Vagina (tissue), 2 donors: ENCODE data around the gene ETV2. TPM values are rescaled to one million over a fixed set of nuclear protein-coding genes. Genes with fewer than 3 reads are reported as not detected.
A peak's percentile ranks its signal among the peaks of the same experiment; 100 is the strongest.

Experiments
- DNase-seq, 2 donors: peaks; one replicate each; pipeline ENCODE4 v3.0.0-alpha.2; 2017; ENCODE audit errors: extremely low spot score in 2 of 2
- H3K27ac ChIP-seq: fragments of 200-600 bp; sonication (generic); one replicate; pipeline ENCODE4 v1.5.1; 2019
- H3K27me3 ChIP-seq: fragments of 200-600 bp; sonication (generic); one replicate; pipeline ENCODE4 v1.5.1; 2019
- H3K36me3 ChIP-seq, 2 donors: fragments of 200-600 bp; sonication (generic); one replicate each; pipeline ENCODE4 v1.5.1; 2017 to 2019
- H3K4me1 ChIP-seq: fragments of 200-600 bp; sonication (generic); one replicate; pipeline ENCODE4 v1.5.1; 2019
- H3K4me3 ChIP-seq, 2 donors: fragments of 200-600 bp; sonication (generic); 1 replicate in 1 of 2; 2 replicates in 1 of 2; pipeline ENCODE4 v1.5.1; 2016 to 2019
- H3K9me3 ChIP-seq: fragments of 200-600 bp; sonication (generic); one replicate; pipeline ENCODE4 v1.5.1; 2019
- POLR2A ChIP-seq, 2 donors: fragments of 450-650 bp; IDR thresholded peaks; one replicate each; pipeline ENCODE4 v1.6.1; 2017; ENCODE audit warnings: antibody characterized with exemption in 2 of 2, mild to moderate bottlenecking in 2 of 2, moderate library complexity in 2 of 2
- POLR2AphosphoS5 ChIP-seq, 2 donors: sonication (generic); formaldehyde crosslinking; IDR thresholded peaks; one replicate each; pipeline ENCODE4 v1.9.0; 2017; ENCODE audit warnings: antibody characterized with exemption in 2 of 2, mild to moderate bottlenecking in 2 of 2, low read depth in 1 of 2; ENCODE audit not compliant: insufficient read depth in 1 of 2
- intact Hi-C: fragments of 100-400 bp; cut with DNase I; formaldehyde crosslinking; loops from one replicate; pipeline ENCODE4 v1.15.1; 2023
- total RNA-seq: library from RNA; depleted of rRNA; stranded (reverse); fragments of >200 nt; gene quantifications from one replicate; pipeline ENCODE4 v1.2.3, GENCODE V29; 2016
- TF ChIP-seq, protein P1 (sequence below), 3 experiments: fragments of 450-650 bp in 2 of 3; fragments of 200-600 bp in 1 of 3; sonication (generic) in 1 of 3; IDR thresholded peaks; one replicate each; pipeline ENCODE4 v1.5.1; 2017 to 2019; ENCODE audit warnings: antibody characterized with exemption in 3 of 3, mild to moderate bottlenecking in 2 of 3, moderate library complexity in 2 of 3

ETV2 gene
- total RNA-seq, 1 donor from 2014 or later = not detected

DNA sequence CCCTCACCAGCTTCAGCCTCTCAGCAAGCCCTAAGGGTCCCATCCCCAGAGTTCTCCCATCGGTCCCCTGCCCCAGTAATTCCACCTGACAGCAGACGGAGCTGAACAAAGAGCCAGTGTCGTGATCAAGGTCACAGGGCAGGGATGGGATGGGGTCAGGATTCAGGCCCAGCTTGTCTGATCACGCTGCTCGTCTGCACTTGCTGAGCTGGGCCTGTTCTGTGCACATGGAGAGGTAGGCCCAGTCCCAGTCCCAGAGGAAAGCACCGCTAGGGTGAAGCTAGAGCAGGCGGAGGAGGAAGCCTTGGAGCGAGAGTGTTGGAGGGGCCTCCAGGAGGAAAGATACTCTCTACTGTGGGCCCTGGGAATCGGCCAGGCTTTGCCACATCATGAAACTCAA is 19.8 kb upstream of the ETV2 start:
- no peak overlapping the region for H3K4me3 ChIP-seq

DNA sequence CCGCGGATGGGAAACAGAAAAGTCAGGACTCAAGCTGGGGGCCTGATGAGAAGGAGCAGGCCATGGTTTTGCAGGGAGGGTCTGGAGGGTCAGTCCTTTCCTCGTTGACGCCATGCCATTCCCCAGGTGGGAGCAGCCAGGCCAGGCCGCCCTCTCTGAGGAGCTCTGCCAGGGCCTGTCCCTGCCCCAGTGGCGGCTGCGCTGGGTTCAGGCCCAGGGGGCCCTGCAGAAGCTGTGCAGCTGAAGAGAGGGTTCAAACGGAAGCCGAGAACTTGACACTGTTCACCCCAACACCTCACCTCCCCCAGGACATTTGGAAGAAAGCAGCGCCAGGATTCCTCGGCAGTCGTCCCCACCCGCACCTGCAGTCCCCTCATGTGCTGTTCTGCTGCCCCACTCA is 18.8 kb upstream of the ETV2 start:
- H3K4me3 ChIP-seq = no peak overlapping the region
- no peak for DNase-seq
- TF ChIP-seq POLR2AphosphoS5 (IDR thresholded peaks at IDR 0.05; ENCODE audit: insufficient read depth in 1 of 2, low read depth in 1 of 2) (no peak), POLR2A (IDR thresholded peaks at IDR 0.05) (no peak)
- TF ChIP-seq, protein P1, sequence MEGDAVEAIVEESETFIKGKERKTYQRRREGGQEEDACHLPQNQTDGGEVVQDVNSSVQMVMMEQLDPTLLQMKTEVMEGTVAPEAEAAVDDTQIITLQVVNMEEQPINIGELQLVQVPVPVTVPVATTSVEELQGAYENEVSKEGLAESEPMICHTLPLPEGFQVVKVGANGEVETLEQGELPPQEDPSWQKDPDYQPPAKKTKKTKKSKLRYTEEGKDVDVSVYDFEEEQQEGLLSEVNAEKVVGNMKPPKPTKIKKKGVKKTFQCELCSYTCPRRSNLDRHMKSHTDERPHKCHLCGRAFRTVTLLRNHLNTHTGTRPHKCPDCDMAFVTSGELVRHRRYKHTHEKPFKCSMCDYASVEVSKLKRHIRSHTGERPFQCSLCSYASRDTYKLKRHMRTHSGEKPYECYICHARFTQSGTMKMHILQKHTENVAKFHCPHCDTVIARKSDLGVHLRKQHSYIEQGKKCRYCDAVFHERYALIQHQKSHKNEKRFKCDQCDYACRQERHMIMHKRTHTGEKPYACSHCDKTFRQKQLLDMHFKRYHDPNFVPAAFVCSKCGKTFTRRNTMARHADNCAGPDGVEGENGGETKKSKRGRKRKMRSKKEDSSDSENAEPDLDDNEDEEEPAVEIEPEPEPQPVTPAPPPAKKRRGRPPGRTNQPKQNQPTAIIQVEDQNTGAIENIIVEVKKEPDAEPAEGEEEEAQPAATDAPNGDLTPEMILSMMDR (IDR thresholded peaks at IDR 0.05) = no peak
- H3K36me3 ChIP-seq = peaks cover 0 to 7% of the 10 kb centered on the region in 2 donors
- H3K4me1 ChIP-seq = peaks cover under 1% of the 10 kb centered on the region
- H3K27ac ChIP-seq = no peak overlapping the region
- intact Hi-C loops = no loop called here
- H3K9me3 ChIP-seq = no peaks in the 10 kb centered on the region
- H3K27me3 ChIP-seq = no peaks in the 10 kb centered on the region

More for the DNA sequence above, 19.8 kb upstream of the ETV2 start:
- TF ChIP-seq POLR2AphosphoS5 (IDR thresholded peaks at IDR 0.05; ENCODE audit: insufficient read depth in 1 of 2, low read depth in 1 of 2) (no peak), POLR2A (IDR thresholded peaks at IDR 0.05) (no peak)
- TF ChIP-seq, protein P1 (IDR thresholded peaks at IDR 0.05) = no peak
- Histone ChIP-seq H3K4me1 (no peaks in the 10 kb centered on the region), H3K27ac (no peak overlapping the region), H3K27me3 (no peaks in the 10 kb centered on the region), H3K36me3 (peaks cover 0 to 7% of the 10 kb centered on the region in 2 donors), H3K9me3 (no peaks in the 10 kb centered on the region)
- DNase-seq = no peak
- intact Hi-C loops = no loop called here

DNA sequence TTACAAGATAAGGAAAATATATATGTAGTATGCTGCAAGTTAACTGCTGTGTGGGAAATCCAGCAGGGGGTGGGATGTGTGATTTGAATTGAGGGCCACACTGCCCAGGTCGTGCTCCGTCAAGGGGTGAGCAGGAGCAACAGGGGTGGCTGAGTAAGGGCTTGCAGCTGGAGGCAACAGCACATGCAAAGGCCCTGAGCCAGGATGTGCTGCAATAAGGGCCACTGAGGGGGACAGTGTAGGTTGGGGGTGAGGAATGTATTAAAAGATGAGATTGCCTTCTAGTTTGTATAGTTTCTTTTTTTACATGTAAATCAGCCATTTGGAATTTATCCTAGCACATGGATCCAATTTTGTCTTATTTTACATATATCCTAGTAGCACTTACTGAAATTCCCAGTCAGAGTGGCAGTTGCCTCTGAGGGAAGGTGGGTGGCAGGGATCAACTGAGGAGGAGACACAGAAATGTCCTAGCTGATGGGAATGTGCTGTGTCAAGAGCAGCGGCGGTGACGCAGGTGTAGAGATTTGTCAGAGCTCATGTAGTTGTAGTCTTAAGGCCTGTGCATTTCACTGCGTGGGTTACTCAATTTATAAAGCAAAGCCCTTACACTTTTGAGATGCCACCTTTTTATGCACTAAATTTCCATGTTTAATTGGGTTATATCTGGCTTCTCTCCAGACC is 18.1 kb upstream of the ETV2 start:
- TF ChIP-seq POLR2A (IDR thresholded peaks at IDR 0.05) (no peak), POLR2AphosphoS5 (IDR thresholded peaks at IDR 0.05; ENCODE audit: insufficient read depth in 1 of 2, low read depth in 1 of 2) (no peak)
- TF ChIP-seq, protein P1 (IDR thresholded peaks at IDR 0.05) = no peak
- Histone ChIP-seq H3K4me3 (no peak overlapping the region), H3K9me3 (no peaks in the 10 kb centered on the region), H3K27ac (no peak overlapping the region), H3K4me1 (peaks cover 5% of the 10 kb centered on the region), H3K36me3 (peaks cover 0 to 7% of the 10 kb centered on the region in 2 donors), H3K27me3 (no peaks in the 10 kb centered on the region)
- no peak for DNase-seq
- intact Hi-C loops = no loop called here

DNA sequence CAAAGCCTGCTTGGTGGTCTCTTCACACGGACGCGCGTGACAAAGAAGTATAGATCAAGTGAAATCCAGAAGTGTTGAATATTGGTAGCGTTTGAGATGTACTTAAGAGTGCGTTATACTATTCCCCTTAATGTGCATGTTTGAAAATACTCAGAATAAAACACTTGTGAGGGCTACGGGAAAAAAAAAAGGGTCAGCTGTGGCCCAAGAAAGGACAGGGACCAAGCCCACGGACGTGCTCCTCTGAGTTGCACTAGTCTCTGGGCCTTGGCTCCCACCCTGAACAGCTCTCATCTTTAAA is 13.3 kb upstream of the ETV2 start:
- no peak for DNase-seq
- peak overlapping the region; percentile 88 for H3K27ac ChIP-seq
- intact Hi-C loops = no loop called here
- H3K27me3 ChIP-seq = no peaks in the 10 kb centered on the region
- TF ChIP-seq, protein P1 (IDR thresholded peaks at IDR 0.05) = no peak
- TF ChIP-seq POLR2AphosphoS5 (IDR thresholded peaks at IDR 0.05; ENCODE audit: insufficient read depth in 1 of 2, low read depth in 1 of 2) (no peak), POLR2A (IDR thresholded peaks at IDR 0.05) (no peak)
- H3K4me3 ChIP-seq = peak overlapping the region; percentile 80 to 84
- no peaks in the 10 kb centered on the region for H3K9me3 ChIP-seq
- peaks cover 23% of the 10 kb centered on the region for H3K4me1 ChIP-seq
- H3K36me3 ChIP-seq = peaks cover 0 to 30% of the 10 kb centered on the region in 2 donors

DNA sequence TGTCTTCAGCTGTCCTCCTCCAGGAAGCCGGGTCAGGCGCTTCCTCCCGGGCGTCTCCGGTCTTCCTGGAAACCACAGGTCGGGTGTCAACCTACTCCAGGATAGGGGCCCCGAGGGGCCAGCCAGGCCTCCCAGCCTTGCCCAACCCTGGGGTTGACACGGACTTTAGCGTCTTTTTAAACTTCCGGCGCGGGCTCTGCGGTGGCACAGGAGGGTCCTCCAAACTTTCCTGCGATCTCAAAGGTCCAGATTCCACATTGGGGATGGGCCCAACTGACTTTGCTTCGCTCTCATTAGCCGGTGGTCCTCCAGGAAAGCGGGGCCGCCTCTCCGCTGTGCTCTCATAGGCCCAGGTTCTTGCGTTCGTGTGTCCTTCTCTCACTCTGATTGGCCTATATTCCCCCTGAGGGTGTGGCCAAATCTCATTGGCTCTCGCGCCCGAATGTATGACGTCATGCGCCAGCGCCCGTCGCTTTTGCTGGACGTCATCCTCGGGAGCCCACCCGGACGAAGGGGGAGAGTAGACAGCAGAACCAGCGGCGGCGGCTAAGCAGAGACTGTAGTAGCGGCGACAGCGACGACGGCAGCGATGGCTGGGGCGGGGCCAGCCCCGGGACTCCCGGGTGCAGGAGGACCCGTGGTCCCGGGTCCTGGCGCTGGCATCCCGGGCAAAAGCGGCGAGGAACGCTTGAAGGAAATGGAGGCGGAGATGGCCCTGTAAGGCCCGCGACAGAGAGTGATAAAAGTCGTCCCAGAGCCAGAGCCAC is 12.8 kb upstream of the ETV2 start, which contains the start of gene RBM42:
TSS of gene RBM42 (plus strand) at position 472 of the 767 bp plus-strand sequence. CDS start at position 590, 118 bp downstream.
- Histone ChIP-seq H3K27me3 (no peaks in the 10 kb centered on the region), H3K4me3 (peak within 1 kb of the TSS; percentile 80 to 84), H3K4me1 (peaks cover 23% of the 10 kb centered on the region), H3K36me3 (peaks cover 0 to 36% of the 10 kb centered on the region in 2 donors), H3K27ac (peak within 1 kb of the TSS; percentile 88), H3K9me3 (no peaks in the 10 kb centered on the region)
- TF ChIP-seq, protein P1 (IDR thresholded peaks at IDR 0.05) = no peak
- TF ChIP-seq POLR2AphosphoS5 (IDR thresholded peaks at IDR 0.05; ENCODE audit: insufficient read depth in 1 of 2, low read depth in 1 of 2) (peak; percentile 93 to 96), POLR2A (IDR thresholded peaks at IDR 0.05) (peak in 1 of 2 donors; percentile 43)
- intact Hi-C loops = no loop called here
- DNase-seq = peak; percentile 98 to 99
